DOHH2 (cell line): ENCODE results near the gene LAP3.

Experiments
- H3F3A ChIP-seq: fragments of 200-600 bp; sonication (generic), shearing (Covaris generic); 2 replicates; pipeline ENCODE4 v1.6.0; 2016; ENCODE audit warnings: antibody characterized with exemption, mild to moderate bottlenecking; ENCODE audit not compliant: control insufficient read depth, insufficient read depth
- H3K27ac ChIP-seq: fragments of 200-600 bp; sonication (generic); 2 replicates; pipeline ENCODE4 v1.5.1; 2014; ENCODE audit warnings: low read depth, mild to moderate bottlenecking, low read length, moderate library complexity
- H3K27me3 ChIP-seq: fragments of 200-600 bp; sonication (generic); 2 replicates; pipeline ENCODE4 v1.6.1; 2014; ENCODE audit warnings: mild to moderate bottlenecking, low read length, mixed read lengths; ENCODE audit not compliant: control insufficient read depth
- H3K36me3 ChIP-seq: fragments of 200-600 bp; sonication (generic); 2 replicates; pipeline ENCODE4 v1.6.1; 2014; ENCODE audit warnings: mild to moderate bottlenecking, low read length, moderate library complexity, mixed read lengths; ENCODE audit not compliant: control insufficient read depth
- H3K4me1 ChIP-seq: fragments of 200-600 bp; sonication (generic); 2 replicates; pipeline ENCODE4 v1.6.1; 2014; ENCODE audit warnings: mild to moderate bottlenecking, low read length, mixed read lengths; ENCODE audit not compliant: control insufficient read depth
- H3K4me2 ChIP-seq: fragments of 200-600 bp; sonication (generic); 2 replicates; pipeline ENCODE4 v1.6.0; 2014; ENCODE audit warnings: mild to moderate bottlenecking, low read length, moderate library complexity
- H3K4me3 ChIP-seq: fragments of 200-600 bp; sonication (generic); 2 replicates; pipeline ENCODE4 v1.5.1; 2014; ENCODE audit warnings: mild to moderate bottlenecking, low read length, mixed read lengths
- H3K79me2 ChIP-seq: fragments of 200-600 bp; sonication (generic); 2 replicates; pipeline ENCODE4 v1.6.1; 2014; ENCODE audit warnings: mild to moderate bottlenecking, low read length, mixed read lengths; ENCODE audit not compliant: control insufficient read depth
- H3K9me2 ChIP-seq: fragments of 200-600 bp; sonication (generic); replicated peaks from 2 replicates; pipeline ENCODE4 v1.6.1; 2014; ENCODE audit warnings: mild to moderate bottlenecking, low read length, mixed read lengths; ENCODE audit not compliant: control insufficient read depth
- H3K9me3 ChIP-seq: fragments of 200-600 bp; sonication (generic); 2 replicates; pipeline ENCODE4 v1.6.1; 2014; ENCODE audit warnings: antibody characterized with exemption, low read length, mixed read lengths; ENCODE audit not compliant: control insufficient read depth, insufficient read depth
- H4K20me1 ChIP-seq: fragments of 200-600 bp; sonication (generic); 2 replicates; pipeline ENCODE4 v1.6.0; 2014; ENCODE audit warnings: low read depth, mild to moderate bottlenecking, antibody characterized with exemption, low read length, moderate library complexity; ENCODE audit not compliant: control insufficient read depth, insufficient read depth
- EZH2phosphoT487 ChIP-seq: fragments of 200-600 bp; sonication (generic); IDR thresholded peaks from 2 replicates; pipeline ENCODE4 v1.6.1; 2017; ENCODE audit warnings: borderline replicate concordance, mild to moderate bottlenecking, antibody characterized with exemption, low read length, moderate library complexity, mixed read lengths
- TF ChIP-seq, protein P1 (sequence below): fragments of 200-600 bp; sonication (generic); IDR thresholded peaks from one replicate; pipeline ENCODE4 v1.5.1; 2014; ENCODE audit warnings: antibody characterized with exemption, mild to moderate bottlenecking, low read depth, low read length; ENCODE audit not compliant: poor library complexity, severe bottlenecking

The LAP3 gene

DNA sequence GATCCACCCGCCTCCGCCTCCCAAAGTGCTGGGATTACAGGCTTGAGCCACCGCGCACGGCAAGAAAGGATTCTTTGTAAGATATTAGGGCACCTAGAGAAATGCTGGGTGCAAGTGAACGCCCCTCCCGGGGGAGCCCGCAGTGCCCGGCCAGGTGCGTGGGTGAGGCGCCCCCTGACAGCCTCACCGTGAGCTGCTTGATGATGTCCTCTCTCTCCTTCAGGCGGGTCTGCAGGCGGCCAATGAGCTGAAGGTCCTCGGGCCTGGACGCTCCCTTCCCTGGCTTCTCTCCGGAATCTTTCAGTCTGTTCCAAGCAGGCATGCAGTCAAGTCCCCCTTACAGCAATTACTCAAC is 59.3 kb downstream of the LAP3 start:
- Histone ChIP-seq H3F3A (peaks cover 18% of the 10 kb centered on the region), H3K9me3 (no peaks in the 10 kb centered on the region), H3K4me1 (0 out of 2 replicates have a peak, but pooled peaks cover 2% of the 10 kb centered on the region), H3K4me2 (no peak overlapping the region), H3K27me3 (no peaks in the 10 kb centered on the region), H3K4me3 (no peak overlapping the region), H3K36me3 (peaks cover 52% of the 10 kb centered on the region), H3K79me2 (no peaks in the 10 kb centered on the region), H4K20me1 (no peaks in the 10 kb centered on the region; the same call in 1 of the 2 replicates), H3K9me2 (no peaks in the 10 kb centered on the region), H3K27ac (no peak overlapping the region)
- TF ChIP-seq, protein P1, sequence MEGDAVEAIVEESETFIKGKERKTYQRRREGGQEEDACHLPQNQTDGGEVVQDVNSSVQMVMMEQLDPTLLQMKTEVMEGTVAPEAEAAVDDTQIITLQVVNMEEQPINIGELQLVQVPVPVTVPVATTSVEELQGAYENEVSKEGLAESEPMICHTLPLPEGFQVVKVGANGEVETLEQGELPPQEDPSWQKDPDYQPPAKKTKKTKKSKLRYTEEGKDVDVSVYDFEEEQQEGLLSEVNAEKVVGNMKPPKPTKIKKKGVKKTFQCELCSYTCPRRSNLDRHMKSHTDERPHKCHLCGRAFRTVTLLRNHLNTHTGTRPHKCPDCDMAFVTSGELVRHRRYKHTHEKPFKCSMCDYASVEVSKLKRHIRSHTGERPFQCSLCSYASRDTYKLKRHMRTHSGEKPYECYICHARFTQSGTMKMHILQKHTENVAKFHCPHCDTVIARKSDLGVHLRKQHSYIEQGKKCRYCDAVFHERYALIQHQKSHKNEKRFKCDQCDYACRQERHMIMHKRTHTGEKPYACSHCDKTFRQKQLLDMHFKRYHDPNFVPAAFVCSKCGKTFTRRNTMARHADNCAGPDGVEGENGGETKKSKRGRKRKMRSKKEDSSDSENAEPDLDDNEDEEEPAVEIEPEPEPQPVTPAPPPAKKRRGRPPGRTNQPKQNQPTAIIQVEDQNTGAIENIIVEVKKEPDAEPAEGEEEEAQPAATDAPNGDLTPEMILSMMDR, result no peak
- no peak for TF ChIP-seq EZH2phosphoT487

DNA sequence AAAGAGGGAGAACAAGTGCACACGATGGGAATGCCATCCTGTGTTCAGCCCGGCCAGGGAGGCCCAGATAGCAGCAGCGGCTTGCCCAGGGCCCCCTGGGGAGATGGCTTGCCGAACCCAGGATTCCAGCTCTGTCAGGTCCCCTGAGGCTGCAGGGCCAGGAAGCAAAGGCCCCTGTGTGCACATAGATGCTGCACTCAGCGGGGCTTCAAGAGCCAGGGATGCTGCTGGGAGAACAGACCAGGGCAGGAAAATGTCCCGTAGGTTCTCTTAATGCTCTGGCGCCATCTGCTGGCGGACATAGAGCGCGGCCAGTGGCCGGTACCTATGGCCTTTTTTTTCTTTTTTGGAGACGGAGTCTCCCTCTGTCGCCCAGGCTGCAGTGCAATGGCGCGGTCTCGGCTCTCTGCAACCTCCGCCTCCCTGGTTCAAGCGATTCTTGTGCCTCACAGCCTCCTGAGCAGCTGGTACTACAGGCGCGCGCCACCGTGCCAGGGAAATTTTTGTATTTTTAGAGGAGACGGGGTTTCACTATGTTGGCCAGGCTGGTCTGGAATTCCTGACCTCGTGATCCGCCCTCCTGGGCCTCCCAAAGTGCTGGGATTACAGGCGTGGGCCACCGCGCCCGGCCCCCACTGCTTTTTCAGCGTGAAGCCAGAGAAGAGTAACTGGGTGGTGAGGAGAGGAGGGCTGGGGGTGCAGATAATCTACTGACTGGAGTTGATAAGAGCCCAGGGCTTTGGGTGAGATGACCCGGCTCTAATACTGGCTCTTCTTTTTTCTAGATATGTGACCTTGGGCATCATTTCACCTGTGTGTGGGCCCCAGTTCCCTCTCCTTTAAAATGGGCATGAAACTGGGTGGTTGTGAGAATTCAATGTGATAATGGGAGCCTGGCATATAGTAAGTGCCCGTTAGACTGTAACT is 60.0 kb downstream of the LAP3 start:
- Histone ChIP-seq H3K4me1 (0 out of 2 replicates have a peak, but pooled peaks cover 2% of the 10 kb centered on the region), H3K36me3 (peaks cover 46% of the 10 kb centered on the region), H4K20me1 (no peaks in the 10 kb centered on the region; the same call in 1 of the 2 replicates), H3K27ac (no peak overlapping the region), H3K79me2 (no peaks in the 10 kb centered on the region), H3K4me2 (no peak overlapping the region), H3K4me3 (no peak overlapping the region), H3F3A (peaks cover 18% of the 10 kb centered on the region), H3K27me3 (no peaks in the 10 kb centered on the region), H3K9me2 (no peaks in the 10 kb centered on the region), H3K9me3 (no peaks in the 10 kb centered on the region)
- TF ChIP-seq, protein P1, result peak; percentile 88
- TF ChIP-seq EZH2phosphoT487, result no peak

DNA sequence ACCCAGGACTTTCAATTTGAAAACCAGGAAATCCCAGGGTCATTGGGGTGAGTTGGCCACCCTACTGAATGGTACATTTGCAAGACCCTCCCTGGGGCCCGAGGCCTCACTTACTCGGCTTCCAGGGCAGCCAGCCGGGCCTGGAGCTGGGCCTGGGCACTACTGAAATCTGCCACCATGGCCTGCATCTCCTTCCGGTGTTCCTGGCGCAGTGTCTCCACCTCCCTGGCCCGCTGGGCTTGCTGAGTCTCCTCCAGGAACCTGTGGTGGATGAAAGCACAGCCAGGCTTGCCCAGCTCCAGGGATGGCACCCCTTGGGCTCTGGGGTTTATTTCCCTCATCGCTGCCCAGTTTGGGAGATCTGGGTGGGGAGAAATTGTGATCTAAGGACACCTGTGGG is 62.1 kb downstream of the LAP3 start:
- peaks cover 13% of the 10 kb centered on the region for H3F3A ChIP-seq
- no peak overlapping the region for H3K4me3 ChIP-seq
- no peaks in the 10 kb centered on the region; the same call in 1 of the 2 replicates for H4K20me1 ChIP-seq
- TF ChIP-seq EZH2phosphoT487, result no peak
- TF ChIP-seq, protein P1, result no peak
- no peak overlapping the region for H3K27ac ChIP-seq
- H3K79me2 ChIP-seq, result no peaks in the 10 kb centered on the region
- no peaks in the 10 kb centered on the region for H3K9me3 ChIP-seq
- 0 out of 2 replicates have a peak, but pooled peaks cover 2% of the 10 kb centered on the region for H3K4me1 ChIP-seq
- no peaks in the 10 kb centered on the region for H3K27me3 ChIP-seq
- H3K9me2 ChIP-seq, result no peaks in the 10 kb centered on the region
- H3K36me3 ChIP-seq, result peaks cover 24% of the 10 kb centered on the region
- no peak overlapping the region for H3K4me2 ChIP-seq
